ENCODE data around the gene UBQLNL.
A peak's percentile ranks its signal among the peaks of the same experiment; 100 is the strongest.

UBQLNL gene

GRCh38 chr11:5486421-5486820 is 30.1 kb downstream of the UBQLNL start:
- no peak for TF ChIP-seq CTCF (IDR thresholded peaks at IDR 0.05; ENCODE audit: borderline replicate concordance, extremely low read depth, low read length, poor library complexity, severe bottlenecking)
- TF ChIP-seq EZH2 (IDR thresholded peaks at IDR 0.05; ENCODE audit: borderline replicate concordance, low read depth, low read length, severe bottlenecking), result no peak
- Histone ChIP-seq H3K36me3 (ENCODE audit: insufficient read depth, low read length) (no peaks in the 10 kb centered on the region), H3K9ac (ENCODE audit: low read depth, low read length) (no peak overlapping the region), H3K4me2 (ENCODE audit: insufficient read depth, low read length) (no peak overlapping the region), H3K9me3 (ENCODE audit: insufficient read depth, low read length, severe bottlenecking) (no peaks in the 10 kb centered on the region), H3K27me3 (ENCODE audit: insufficient read depth, low read length, poor library complexity) (peaks cover 5% of the 10 kb centered on the region), H3K79me2 (ENCODE audit: insufficient read depth, low read length) (no peaks in the 10 kb centered on the region), H3K4me1 (ENCODE audit: insufficient read depth, low read length) (no peaks in the 10 kb centered on the region), H2AFZ (ENCODE audit: low read depth, low read length) (no peak overlapping the region), H3K27ac (ENCODE audit: low read length) (no peak overlapping the region), H3K4me3 (ENCODE audit: low read depth in 1 of 2, low read length in 2 of 2) (no peak overlapping the region), H4K20me1 (ENCODE audit: insufficient read depth, low read length) (no peaks in the 10 kb centered on the region)
- ATAC-seq (ENCODE audit: insufficient read depth, low read depth) (no peak), DNase-seq (no peak)

- DNase-seq (no peak), ATAC-seq (ENCODE audit: insufficient read depth, low read depth) (no peak)
- Histone ChIP-seq H3K27me3 (ENCODE audit: insufficient read depth, low read length, poor library complexity) (peaks cover 5% of the 10 kb centered on the region), H3K4me2 (ENCODE audit: insufficient read depth, low read length) (no peak overlapping the region), H3K4me3 (ENCODE audit: low read depth in 1 of 2, low read length in 2 of 2) (no peak overlapping the region), H2AFZ (ENCODE audit: low read depth, low read length) (no peak overlapping the region), H4K20me1 (ENCODE audit: insufficient read depth, low read length) (no peaks in the 10 kb centered on the region), H3K79me2 (ENCODE audit: insufficient read depth, low read length) (no peaks in the 10 kb centered on the region), H3K4me1 (ENCODE audit: insufficient read depth, low read length) (no peaks in the 10 kb centered on the region), H3K9me3 (ENCODE audit: insufficient read depth, low read length, severe bottlenecking) (no peaks in the 10 kb centered on the region), H3K9ac (ENCODE audit: low read depth, low read length) (no peak overlapping the region), H3K36me3 (ENCODE audit: insufficient read depth, low read length) (no peaks in the 10 kb centered on the region), H3K27ac (ENCODE audit: low read length) (no peak overlapping the region)
- TF ChIP-seq CTCF (IDR thresholded peaks at IDR 0.05; ENCODE audit: borderline replicate concordance, extremely low read depth, low read length, poor library complexity, severe bottlenecking) (no peak), EZH2 (IDR thresholded peaks at IDR 0.05; ENCODE audit: borderline replicate concordance, low read depth, low read length, severe bottlenecking) (no peak)
Measured at GRCh38 chr11:5486003-5486402, 30.5 kb downstream of the UBQLNL start.

- Histone ChIP-seq H3K9me3 (ENCODE audit: insufficient read depth, low read length, severe bottlenecking) (no peaks in the 10 kb centered on the region), H3K9ac (ENCODE audit: low read depth, low read length) (no peak overlapping the region), H2AFZ (ENCODE audit: low read depth, low read length) (no peak overlapping the region), H3K4me2 (ENCODE audit: insufficient read depth, low read length) (no peak overlapping the region), H3K79me2 (ENCODE audit: insufficient read depth, low read length) (no peaks in the 10 kb centered on the region), H3K27ac (ENCODE audit: low read length) (no peak overlapping the region), H4K20me1 (ENCODE audit: insufficient read depth, low read length) (no peaks in the 10 kb centered on the region), H3K4me3 (ENCODE audit: low read depth in 1 of 2, low read length in 2 of 2) (no peak overlapping the region), H3K4me1 (ENCODE audit: insufficient read depth, low read length) (no peaks in the 10 kb centered on the region), H3K36me3 (ENCODE audit: insufficient read depth, low read length) (no peaks in the 10 kb centered on the region), H3K27me3 (ENCODE audit: insufficient read depth, low read length, poor library complexity) (peaks cover 15% of the 10 kb centered on the region)
- peak; percentile 72; the same call in 2 of the 3 replicates for ATAC-seq (ENCODE audit: insufficient read depth, low read depth)
- TF ChIP-seq CTCF (IDR thresholded peaks at IDR 0.05; ENCODE audit: borderline replicate concordance, extremely low read depth, low read length, poor library complexity, severe bottlenecking) (peak; percentile 86), EZH2 (IDR thresholded peaks at IDR 0.05; ENCODE audit: borderline replicate concordance, low read depth, low read length, severe bottlenecking) (no peak)
- DNase-seq, result peak; percentile 34
Measured at GRCh38 chr11:5476186-5476819, 40.2 kb downstream of the UBQLNL start.
